ENCODE measurements around the gene SLC39A11.

- TF ChIP-seq ZNF384 (IDR thresholded peaks at IDR 0.05) (no peak), FOXM1 (IDR thresholded peaks at IDR 0.05; ENCODE audit: borderline replicate concordance) (no peak), HDGF (IDR thresholded peaks at IDR 0.05; ENCODE audit: borderline replicate concordance) (no peak), SUZ12 (IDR thresholded peaks at IDR 0.05) (no peak), NFRKB (IDR thresholded peaks at IDR 0.05) (no peak), PKNOX1 (IDR thresholded peaks at IDR 0.05) (no peak), ELF4 (IDR thresholded peaks at IDR 0.05) (no peak), BHLHE40 (IDR thresholded peaks at IDR 0.05; ENCODE audit: borderline replicate concordance) (no peak), TARDBP (IDR thresholded peaks at IDR 0.05) (no peak), LEF1 (IDR thresholded peaks at IDR 0.05; ENCODE audit: borderline replicate concordance) (no peak), CTBP1 (IDR thresholded peaks at IDR 0.05; ENCODE audit: borderline replicate concordance) (no peak), SP1 (IDR thresholded peaks at IDR 0.05) (no peak)
These were observed 270.0 kb downstream of the SLC39A11 start for GRCh38 chr17:72822358-72823023.
